HTERT RPE-1 (cell line): ENCODE results near the gene MEGF6.

Source experiments
- in situ Hi-C: fragments of 300-500 bp; cut with MboI; formaldehyde crosslinking; loops from 4 replicates; pipeline ENCODE4 v1.14.3; 2020; ENCODE audit warnings: low sequenced_read_pairs

The MEGF6 gene

GRCh38 chr1:3611170-3612019 lies at the start of gene MEGF6:
Gene MEGF6, minus strand, starts transcription at chr1:3611508. Its CDS starts 240 bp downstream, at chr1:3611268.
- in situ Hi-C loops = no loop called here

GRCh38 chr1:3660704-3661103 lies 49.4 kb upstream of the MEGF6 start:
- in situ Hi-C loops = no loop called here

- in situ Hi-C loops = no loop called here
Measured at GRCh38 chr1:3659093-3659492, 47.8 kb upstream of the MEGF6 start.

- in situ Hi-C loops = no loop called here
Measured at GRCh38 chr1:3658231-3658615, 46.9 kb upstream of the MEGF6 start.

GRCh38 chr1:3657578-3658230 lies 46.4 kb upstream of the MEGF6 start:
- in situ Hi-C loops = no loop called here

GRCh38 chr1:3657096-3657475 lies 45.8 kb upstream of the MEGF6 start:
- in situ Hi-C loops = no loop called here

- in situ Hi-C loops = no loop called here
Measured at GRCh38 chr1:3656450-3657095, 45.3 kb upstream of the MEGF6 start.

- in situ Hi-C loops = no loop called here
Measured at GRCh38 chr1:3654549-3655281, 43.4 kb upstream of the MEGF6 start.

GRCh38 chr1:3653286-3653618 lies 41.9 kb upstream of the MEGF6 start:
- in situ Hi-C loops = no loop called here

GRCh38 chr1:3652548-3653285 lies 41.4 kb upstream of the MEGF6 start:
- in situ Hi-C loops = no loop called here

GRCh38 chr1:3651930-3652547 lies 40.7 kb upstream of the MEGF6 start, which contains the start of gene TP73:
Gene TP73, plus strand, starts transcription at chr1:3652516. Its CDS starts 29,850 bp downstream, at chr1:3682366.
- in situ Hi-C loops = no loop called here

- in situ Hi-C loops = no loop called here
Measured at GRCh38 chr1:3651026-3651929, 40.0 kb upstream of the MEGF6 start.

- in situ Hi-C loops = no loop called here
Measured at GRCh38 chr1:3650248-3651025, 39.1 kb upstream of the MEGF6 start.

- in situ Hi-C loops = no loop called here
Measured at GRCh38 chr1:3649342-3650247, 38.3 kb upstream of the MEGF6 start, which contains the start of gene WRAP73. Gene WRAP73, minus strand, starts transcription at chr1:3650103. Its CDS starts 104 bp downstream, at chr1:3649999.

GRCh38 chr1:3646596-3646995 lies 35.3 kb upstream of the MEGF6 start:
- in situ Hi-C loops = no loop called here

GRCh38 chr1:3645666-3646355 lies 34.5 kb upstream of the MEGF6 start:
- in situ Hi-C loops = no loop called here

- in situ Hi-C loops = no loop called here
Measured at GRCh38 chr1:3645247-3645646, 33.9 kb upstream of the MEGF6 start.
